ENCODE results near the gene SDE2. TPM values are rescaled to one million over a fixed set of nuclear protein-coding genes. Genes with fewer than 3 reads are reported as not detected.

SDE2 gene
- total RNA-seq, 2 experiments from 2014 or later, result 17.2 to 18.5 TPM

Other genes with a start within 250 kb of the SDE2 start
- 100 to 1,000 TPM; 209 to 226 TPM for gene SRP9, start 221.5 kb downstream of the SDE2 start, total RNA-seq
- 1 to 10 TPM; 2.3 to 2.5 TPM for gene EPHX1, start 189.2 kb downstream of the SDE2 start, total RNA-seq
- gene TMEM63A, start 117.0 kb downstream of the SDE2 start, total RNA-seq, result 100 to 1,000 TPM; 196 to 198 TPM
- under 1 TPM in 1 of 2 experiments, not detected in 1; 0.19 TPM for gene LEFTY1, start 110.2 kb downstream of the SDE2 start, total RNA-seq
- gene PYCR2, start 75.1 kb downstream of the SDE2 start, total RNA-seq, result 100 to 1,000 TPM; 118 to 125 TPM
- not detected for gene LEFTY2, start 58.1 kb downstream of the SDE2 start, total RNA-seq
- 100 to 1,000 TPM; 454 to 466 TPM for gene H3-3A, start 63.4 kb upstream of the SDE2 start, total RNA-seq
- gene ACBD3, start 187.4 kb upstream of the SDE2 start, total RNA-seq, result 10 to 100 TPM; 21.0 to 22.6 TPM
- not detected for gene MIXL1, start 224.3 kb upstream of the SDE2 start, total RNA-seq

All from activated naive CD8-positive, alpha-beta T cell treated with anti-CD3 and anti-CD28 coated beads, Interleukin-2, amount 10 ng/mL, durations not matched to agents 7 days and 5 days (primary cell).